Inferior parietal cortex (tissue), 1 donor: ENCODE measurements around the gene LRRTM2.
"Not testable (repeated sequence)": the region's sequence is repeated elsewhere in the genome, so short reads cannot be mapped to it uniquely, and the experiment has no call there.

Experiments used
- DNase-seq: peaks from one replicate; pipeline ENCODE4 v3.0.0-alpha.2; 2016; ENCODE audit errors: extremely low spot score

The LRRTM2 gene, protein sequence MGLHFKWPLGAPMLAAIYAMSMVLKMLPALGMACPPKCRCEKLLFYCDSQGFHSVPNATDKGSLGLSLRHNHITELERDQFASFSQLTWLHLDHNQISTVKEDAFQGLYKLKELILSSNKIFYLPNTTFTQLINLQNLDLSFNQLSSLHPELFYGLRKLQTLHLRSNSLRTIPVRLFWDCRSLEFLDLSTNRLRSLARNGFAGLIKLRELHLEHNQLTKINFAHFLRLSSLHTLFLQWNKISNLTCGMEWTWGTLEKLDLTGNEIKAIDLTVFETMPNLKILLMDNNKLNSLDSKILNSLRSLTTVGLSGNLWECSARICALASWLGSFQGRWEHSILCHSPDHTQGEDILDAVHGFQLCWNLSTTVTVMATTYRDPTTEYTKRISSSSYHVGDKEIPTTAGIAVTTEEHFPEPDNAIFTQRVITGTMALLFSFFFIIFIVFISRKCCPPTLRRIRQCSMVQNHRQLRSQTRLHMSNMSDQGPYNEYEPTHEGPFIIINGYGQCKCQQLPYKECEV

DNA sequence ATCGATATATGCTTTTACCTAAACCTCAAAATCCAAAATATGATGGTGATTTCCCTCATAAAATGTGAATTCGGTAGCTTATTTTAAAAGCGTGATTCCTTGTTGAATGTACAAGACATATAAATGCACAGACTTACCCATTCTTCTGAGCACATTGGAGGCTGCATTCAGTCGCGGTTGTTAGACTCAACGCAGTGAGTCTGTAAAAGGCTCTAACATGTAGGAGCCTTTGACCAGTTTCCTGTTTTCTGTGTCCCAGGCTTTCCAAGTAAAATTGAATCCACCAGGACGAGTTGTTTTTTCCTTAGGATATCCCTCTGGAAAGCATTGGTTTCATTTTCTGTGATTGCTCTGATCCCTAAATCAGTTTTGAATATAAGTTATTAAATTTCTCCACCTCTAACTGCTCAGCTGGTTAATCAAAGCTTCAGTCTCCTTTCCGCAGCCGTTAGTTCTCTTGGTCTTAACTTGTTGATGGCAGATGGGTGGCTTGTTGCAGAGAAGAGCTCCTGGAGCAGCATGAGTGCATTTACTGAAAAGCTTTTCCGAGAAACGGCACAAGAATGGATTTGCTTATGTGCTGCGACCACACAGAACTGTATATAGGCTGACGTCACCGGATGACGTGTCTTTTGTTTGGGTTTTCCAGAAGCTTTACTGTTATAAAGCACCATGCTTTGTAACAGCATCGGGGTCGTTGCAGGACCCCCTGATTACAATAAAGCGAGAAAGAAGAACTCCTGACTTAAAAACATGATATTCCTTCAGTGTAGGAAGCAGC, at the start of gene LRRTM2:
TSS of gene LRRTM2 (minus strand) at position 565 of the 781 bp plus-strand sequence. CDS start at position 141, 424 bp downstream.
- DNase-seq = peak; percentile 92

DNA sequence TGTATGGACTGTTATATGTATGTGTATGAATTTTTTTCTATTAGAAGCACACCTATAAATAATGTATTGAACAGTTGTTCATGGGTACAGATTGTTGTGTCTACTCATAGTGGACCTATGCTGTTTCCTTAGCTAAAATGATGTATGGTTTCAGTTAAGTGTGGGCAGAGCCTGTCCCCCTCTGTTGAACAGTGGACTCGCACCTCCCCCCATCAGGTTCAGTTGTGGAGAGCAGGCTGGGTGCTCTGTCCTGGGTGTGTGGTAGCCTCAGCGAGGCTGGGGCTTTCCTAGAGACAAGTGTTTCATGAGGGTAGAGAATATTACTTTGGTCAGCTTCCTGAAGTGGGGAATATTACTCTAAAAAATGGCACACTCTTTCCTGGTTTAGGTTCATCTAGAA, 47.4 kb upstream of the LRRTM2 start:
- no peak for DNase-seq

DNA sequence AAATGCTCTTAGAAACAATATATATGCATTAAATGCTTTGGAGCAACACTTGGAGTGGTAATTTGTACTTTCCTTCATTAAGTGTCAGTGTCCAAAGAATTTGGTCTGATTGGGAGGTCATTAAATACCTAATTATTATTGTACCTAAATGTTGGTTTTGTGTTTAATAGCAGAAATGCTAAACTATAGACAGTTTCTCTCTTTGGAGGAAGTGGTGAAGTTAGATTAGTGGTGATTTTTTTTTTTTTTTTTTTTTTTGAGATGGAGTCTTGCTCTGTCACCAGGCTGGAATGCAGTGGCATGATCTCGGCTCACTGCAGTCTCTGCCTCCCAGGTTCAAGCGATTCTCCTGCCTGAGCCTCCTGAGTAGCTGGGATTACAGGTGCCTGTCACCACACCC, 46.2 kb upstream of the LRRTM2 start:
- DNase-seq = not testable (repeated sequence)

DNA sequence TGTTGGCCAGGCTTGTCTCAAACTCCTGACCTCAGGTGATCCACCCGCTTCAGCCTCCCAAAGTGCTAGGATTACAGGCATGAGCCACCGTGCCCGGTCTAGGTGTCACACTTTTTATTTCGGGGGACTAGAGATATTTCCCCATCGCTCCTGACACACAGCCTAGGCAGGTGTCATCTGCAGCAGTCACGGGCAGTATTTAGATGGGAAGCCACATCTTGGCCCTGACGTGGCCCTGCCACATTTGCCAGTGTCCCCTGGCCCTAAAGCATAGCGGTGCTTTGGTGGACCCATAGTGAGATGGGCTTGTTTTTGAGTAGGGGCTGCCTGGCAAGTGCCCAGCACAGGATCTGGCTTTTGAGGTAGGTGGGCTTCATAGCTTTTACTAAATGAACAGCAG, 45.0 kb upstream of the LRRTM2 start:
- no peak for DNase-seq

DNA sequence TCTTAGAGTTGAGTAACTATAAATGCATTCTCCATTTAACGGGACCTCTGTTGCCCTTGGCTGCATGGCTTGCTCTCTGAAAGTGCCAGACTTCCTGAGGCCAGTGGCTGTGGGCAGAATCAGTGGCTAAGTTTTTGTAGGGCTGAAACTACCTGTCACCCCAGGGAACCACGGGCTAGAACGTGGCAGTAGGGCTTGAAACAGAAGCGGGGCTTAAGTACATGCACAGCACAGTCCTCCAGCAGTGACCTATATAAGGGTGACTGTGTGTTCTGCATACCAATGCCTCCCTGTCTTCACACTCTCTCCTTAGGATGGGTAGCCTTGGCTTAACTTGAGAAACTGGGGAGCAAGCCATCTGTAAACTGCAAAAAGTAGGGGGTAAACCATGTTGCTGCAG, 43.6 kb upstream of the LRRTM2 start:
- peak; percentile 28 for DNase-seq

DNA sequence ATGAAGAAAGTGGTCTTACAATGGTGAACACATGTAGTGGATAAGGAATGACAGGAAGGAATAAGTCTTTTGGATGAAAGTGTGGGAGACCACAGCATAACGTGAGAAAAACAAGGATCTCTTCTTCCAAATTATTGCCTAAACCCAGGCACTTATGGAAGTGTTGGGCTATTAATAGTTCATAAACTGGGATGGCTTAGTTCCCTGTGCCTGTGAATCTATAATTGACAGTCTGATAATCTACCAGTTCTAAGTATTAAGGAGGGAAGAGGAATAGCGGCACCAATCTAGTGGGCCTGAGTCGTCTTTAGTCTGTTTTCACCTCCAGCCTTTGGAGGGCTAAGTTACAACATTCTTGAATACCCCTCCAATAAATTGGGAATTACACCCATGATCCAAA, 39.2 kb upstream of the LRRTM2 start:
- DNase-seq = no peak

DNA sequence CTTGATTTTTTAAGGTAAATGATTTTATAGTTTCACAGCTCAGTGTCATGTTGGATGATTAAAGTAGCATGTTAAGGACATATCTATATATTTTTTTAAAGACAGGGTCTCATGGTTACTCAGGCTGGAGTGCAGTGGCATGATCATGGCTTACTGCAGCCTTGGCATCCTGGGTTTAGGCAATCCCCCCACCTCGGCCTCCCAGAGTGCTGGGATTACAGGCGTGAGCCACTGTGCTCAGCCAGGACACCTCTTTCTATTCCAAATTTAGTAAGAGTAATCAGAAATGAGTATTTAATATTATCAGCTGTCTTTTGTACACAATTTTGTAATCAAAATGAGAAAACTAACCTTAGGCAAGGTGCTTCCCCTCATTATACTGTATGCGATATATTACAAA, 38.6 kb upstream of the LRRTM2 start:
- no peak for DNase-seq

DNA sequence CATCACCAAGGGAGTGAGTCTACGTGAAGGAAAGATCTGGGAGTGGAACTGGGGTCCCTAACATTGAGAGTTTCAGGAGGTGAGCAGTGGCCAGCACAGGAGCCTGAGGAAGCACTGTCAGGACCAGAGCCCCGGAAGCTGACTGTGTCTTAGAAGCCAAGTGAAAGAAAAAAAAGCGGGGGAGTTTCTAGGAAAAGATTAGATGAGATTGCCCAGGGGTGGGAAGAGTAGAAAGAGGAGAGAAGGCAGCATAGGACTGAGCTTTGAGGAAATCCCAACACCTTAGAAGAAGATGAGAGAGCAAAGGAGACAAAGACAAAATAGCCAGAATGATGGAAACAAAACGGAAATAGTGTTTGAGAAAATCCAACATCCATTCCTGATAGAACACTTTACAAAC, 37.0 kb upstream of the LRRTM2 start:
- DNase-seq = no peak

DNA sequence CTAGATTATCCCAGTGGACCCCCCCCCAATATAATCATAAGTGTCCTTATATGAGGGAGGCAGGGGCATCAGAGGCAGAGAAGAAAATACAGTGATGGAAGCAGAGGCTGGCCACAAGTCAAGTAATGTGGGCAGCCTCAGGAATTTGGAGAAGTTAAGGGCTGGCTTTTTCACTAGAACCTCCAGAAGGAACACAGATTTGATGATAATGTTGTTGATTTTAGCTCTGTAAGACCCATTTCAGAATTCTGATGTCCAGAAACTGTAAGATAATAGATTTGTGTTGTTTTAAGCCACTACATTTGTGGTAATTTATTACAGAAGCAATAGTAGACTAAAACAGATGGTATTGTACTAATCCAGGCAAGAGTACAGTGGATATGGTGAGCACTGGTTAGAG, 36.3 kb upstream of the LRRTM2 start:
- no peak for DNase-seq

DNA sequence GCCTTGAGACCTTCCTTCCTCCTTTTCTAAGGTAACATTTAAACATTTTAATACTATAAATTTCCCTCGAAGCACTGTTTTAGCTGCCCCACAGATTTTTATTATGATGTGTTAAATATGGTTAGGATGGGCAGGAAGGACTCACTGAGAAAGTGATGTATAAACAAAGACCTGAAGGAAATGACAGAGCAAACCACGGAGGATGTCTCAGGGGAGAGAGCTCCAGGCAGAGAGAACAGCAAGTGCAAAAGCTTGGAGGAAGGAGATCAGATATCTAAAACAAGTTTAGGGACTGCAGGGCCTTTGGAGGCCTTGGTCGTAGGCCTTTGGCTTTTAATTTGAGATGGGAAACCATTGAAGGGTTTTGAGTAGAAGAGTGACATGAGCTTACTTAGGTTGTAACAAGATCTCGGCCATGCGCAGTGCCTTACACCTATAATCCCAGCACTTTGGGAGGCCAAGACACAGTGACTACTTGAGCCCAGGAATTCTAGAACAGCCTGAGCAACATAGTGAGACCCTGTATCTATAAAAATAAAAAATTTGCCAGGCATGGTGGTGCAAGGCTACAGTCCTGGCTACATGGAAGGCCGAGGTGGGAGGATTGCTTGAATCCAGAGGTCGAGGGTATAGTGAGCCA, 35.5 kb upstream of the LRRTM2 start:
- DNase-seq = no peak

DNA sequence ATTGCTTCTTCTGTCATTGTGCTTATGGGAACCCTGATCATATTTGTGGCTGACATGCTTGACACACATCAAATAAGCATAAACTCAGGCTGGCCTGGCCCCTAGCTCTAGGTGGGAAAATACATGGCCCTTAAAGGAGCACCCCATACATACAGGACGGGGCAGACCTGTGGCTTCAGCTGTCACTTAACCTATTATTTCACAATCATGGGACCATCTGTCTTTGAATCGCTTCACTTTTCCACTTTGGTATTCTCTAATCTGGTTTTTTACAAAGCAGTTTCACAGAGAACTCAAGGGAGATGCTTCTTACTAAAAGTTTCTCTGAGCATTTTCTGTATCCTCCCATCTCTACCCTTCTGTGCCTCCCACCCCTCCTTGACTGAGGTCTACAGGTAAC, 34.6 kb upstream of the LRRTM2 start:
- DNase-seq = no peak

DNA sequence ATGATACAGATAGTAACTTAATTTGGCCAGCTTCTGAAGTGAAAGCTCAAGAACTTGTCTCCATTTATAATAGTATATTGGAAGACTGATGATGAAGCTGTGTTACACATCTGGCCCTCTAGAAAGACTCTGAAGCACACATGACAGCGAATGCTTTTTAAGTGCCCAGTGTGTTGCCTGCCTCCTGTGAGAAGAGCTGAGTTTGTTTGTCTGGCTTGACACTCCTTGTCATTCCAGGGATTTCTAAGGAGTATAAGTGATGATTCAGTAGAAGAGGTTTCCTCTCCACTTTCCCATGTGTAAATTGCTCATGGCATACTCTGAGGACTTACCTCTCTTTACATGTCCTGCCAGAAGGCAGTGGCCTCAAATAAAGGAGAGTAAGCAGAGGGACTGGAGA, 30.4 kb upstream of the LRRTM2 start:
- DNase-seq = no peak

DNA sequence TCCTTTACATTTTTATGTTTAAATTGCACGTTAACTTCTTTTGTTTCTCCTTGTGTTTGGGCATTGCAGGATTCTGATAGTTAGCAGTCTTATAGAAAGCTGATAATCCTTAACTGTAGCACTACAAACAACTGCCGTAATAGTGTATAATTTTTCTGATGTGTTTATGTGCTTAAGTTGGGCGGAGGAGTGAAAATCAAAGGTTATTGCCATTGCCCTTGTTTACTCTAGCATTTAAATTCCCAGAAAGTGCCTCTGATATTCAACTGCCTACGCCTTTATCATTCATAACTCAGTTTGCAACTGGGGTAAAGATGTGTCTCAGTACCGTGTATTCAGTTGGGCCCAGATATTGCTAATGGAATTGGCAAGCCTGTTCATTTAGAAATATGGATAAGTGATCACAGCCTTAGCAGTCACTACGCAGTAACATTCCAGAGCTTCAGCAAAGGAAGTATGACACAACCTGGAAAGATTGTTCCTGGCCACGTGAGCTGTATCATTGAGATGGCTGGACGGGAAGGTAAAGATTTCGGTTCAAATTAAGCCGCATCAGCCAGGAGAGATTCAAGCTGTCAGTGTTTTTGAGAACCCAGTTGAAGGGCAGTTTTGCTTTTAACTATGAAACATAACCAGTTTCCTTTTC, 28.1 kb upstream of the LRRTM2 start:
- DNase-seq = no peak

DNA sequence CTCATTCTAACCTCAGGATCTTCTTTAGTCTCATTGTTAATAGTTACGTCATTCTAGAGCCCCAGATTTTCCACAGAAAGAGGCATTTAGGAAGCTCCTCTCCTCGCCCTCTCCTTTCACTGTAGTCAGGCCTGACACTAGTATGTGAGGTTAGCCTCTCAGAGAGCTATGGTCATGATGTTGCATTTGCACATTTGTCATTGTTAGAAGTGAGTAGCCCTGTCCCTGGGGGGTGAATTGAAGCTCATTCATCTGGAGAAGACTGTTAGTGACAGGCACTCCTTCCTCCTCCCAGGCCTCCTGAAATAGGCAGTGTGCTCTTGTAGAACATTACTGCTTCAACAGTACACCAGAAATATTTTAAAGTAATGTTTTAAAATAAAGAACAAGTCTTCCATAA, 26.6 kb upstream of the LRRTM2 start:
- peak; percentile 22 for DNase-seq

DNA sequence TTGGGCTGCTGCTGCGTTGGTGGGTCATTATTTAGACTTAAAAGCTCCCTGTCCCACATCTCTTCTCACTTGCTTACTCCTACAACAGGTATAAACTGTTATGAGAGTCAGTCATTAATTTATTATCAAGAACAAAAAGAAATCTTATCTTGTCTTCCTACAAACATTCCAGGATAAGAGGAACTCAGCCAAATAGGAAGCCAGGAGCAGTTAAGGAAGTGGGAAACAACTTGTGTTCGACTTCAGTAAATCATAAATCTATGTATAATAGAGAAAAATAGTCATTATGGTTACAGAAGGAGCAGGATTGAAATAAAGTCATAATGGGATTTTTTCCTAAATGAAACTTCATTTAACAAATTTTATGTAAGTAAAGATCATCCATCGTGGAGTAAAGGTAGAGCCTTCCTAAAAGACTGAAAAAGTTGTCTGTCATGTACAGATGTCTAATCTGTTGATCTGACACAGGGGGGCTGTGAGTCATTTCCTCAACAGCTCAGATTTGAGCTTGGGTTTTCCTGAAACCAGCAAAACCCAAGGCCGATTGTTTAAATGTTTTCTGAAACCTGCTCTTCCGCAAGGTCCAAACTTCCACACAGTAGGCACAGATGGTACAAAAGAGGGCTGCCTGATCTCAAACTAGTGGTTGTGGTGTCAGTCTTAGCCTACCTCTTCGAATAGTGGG, 25.3 kb upstream of the LRRTM2 start:
- no peak for DNase-seq

DNA sequence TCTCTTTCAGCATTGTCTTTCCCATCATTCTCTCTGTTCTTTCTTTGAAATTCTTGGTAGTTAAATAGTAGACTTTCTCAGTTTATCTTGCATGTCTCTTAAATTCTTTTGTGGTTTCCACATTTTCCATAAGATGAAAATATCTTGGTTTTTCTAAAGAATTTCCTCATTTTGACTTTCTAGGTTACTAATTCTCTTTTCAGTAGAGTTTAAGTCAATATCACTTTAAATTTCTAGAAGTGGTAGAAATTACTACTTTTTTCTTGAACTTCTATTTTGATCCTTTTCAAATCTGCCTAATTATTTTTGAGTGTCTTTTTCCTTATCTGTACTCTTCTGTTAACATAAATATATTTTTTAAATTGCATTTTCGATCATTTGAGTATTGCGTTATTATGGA, 23.6 kb upstream of the LRRTM2 start:
- no peak for DNase-seq

DNA sequence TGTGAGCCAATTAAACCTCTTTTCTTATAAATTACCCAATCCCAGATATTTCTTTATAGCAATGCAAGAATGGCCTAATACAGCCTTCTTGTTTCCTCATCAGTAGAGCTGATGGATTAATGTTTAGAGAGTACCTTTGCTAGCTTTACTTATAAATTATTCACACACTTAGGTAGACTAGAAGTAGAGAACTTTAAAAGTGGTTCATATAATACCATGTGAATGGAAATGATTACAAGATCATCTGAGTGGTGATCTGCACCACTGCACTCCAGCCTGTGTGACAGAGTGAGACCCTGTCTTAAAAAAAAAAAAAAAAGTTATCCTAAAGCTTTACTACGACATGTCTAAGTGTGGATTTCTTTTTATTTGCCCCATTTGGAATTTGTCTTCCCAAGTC, 23.2 kb upstream of the LRRTM2 start:
- no peak for DNase-seq

DNA sequence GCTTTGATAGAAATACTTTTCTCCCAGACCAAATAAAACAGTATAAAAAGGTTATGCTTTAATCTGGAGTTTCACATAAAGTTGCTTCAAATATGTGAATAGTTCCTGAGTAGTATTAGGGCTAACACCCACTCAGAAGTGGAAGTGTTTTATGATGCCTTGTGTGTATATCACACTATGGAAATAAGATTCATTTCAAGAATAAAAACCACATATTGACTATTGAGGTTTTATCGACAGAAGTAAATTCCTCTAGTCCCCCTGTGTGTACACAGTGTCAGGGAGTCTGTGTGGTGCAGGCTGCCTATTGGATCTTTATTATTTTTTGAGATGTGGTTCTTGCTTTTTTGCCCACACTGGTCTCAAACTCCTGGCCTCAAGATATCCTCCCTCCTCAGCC, 20.8 kb upstream of the LRRTM2 start:
- no peak for DNase-seq

DNA sequence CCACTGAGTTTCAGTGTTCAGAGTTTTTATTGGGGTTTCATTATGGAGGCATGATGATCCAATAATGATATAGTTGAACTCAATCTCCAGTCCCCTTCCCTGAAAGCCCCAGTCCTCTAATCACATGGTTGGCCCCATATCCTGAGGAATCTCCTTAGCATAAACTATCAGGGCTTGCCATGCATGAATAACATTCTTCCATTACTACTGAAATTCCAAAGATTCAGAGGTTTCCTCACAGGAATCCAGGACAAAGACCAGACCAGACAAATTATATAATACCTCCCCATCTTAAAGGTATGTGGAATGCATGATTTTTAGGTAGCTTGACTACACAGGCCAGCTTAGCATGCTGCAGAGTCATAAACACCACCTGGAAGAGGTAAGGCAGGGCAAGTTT, 15.5 kb upstream of the LRRTM2 start:
- no peak for DNase-seq

DNA sequence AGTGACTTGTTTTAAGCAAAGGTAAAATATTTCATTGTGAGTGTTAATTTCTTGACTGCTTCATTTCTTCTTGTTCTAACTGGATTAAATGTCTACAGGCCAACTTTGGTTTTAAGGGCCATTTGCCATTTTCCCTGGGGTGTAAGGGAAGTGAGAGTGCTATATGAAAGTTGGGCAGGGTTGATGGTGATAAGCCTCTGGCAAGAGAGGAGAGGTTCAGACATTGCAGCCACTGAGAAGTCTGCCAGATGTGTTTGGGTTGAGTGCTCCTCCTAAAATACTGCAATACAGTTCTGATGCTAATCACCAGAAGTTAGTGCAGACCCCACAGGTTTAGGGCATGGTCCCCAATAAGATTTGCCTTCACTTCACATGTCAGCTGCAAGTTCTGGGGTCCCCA, 14.9 kb upstream of the LRRTM2 start:
- no peak for DNase-seq

DNA sequence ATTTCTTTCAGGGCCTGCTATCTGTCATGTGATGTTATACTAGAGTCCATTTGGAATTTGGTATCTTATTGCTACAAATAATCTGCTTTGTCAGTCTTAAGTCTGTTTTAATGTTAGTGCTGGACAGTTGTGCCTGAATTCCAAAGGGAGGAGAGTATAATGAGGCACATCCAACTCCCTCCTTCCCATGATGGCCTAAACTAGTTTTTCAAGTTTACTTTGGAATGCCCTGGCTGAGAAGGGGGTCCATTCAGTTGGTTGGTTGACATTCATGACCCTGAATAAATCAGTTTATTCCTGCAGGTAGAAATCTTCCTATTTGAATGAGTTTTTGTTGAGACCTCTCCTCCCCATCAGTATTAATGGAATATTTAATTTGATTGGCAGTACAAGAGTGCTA, 9.4 kb upstream of the LRRTM2 start:
- DNase-seq = no peak
